ENCODE data around the gene MCOLN1. TPM values are rescaled to one million over a fixed set of nuclear protein-coding genes. Genes with fewer than 3 reads are reported as not detected.

The MCOLN1 gene
- total RNA-seq (10 to 100 TPM in 1 of 2 donors, 1 to 10 TPM in 1; 9.3 to 10.7 TPM), polyA plus RNA-seq (ENCODE audit: insufficient read length in 2 of 2) (10 to 100 TPM; 39.9 to 45.4 TPM)
- long read RNA-seq, donor 1, transcript MCOLN1-201 (14 exons, 2,082 nt) = major isoform, 9 of 18 reads
- long read RNA-seq, donor 1, partial matches to known transcripts = 6 of 18 reads
- long read RNA-seq, donor 1, other reads (novel, unspliced or antisense) = 0 of 18 reads
- long read RNA-seq, donor 2, partial matches to known transcripts = 0 of 3 reads
- long read RNA-seq, donor 2, other reads (novel, unspliced or antisense) = 0 of 3 reads
- long read RNA-seq, donor 3, partial matches to known transcripts = 0 of 5 reads
- long read RNA-seq, donor 3, other reads (novel, unspliced or antisense) = 0 of 5 reads
- long read RNA-seq, donor 4, partial matches to known transcripts = 0 of 7 reads
- long read RNA-seq, donor 4, other reads (novel, unspliced or antisense) = 0 of 7 reads

DNA sequence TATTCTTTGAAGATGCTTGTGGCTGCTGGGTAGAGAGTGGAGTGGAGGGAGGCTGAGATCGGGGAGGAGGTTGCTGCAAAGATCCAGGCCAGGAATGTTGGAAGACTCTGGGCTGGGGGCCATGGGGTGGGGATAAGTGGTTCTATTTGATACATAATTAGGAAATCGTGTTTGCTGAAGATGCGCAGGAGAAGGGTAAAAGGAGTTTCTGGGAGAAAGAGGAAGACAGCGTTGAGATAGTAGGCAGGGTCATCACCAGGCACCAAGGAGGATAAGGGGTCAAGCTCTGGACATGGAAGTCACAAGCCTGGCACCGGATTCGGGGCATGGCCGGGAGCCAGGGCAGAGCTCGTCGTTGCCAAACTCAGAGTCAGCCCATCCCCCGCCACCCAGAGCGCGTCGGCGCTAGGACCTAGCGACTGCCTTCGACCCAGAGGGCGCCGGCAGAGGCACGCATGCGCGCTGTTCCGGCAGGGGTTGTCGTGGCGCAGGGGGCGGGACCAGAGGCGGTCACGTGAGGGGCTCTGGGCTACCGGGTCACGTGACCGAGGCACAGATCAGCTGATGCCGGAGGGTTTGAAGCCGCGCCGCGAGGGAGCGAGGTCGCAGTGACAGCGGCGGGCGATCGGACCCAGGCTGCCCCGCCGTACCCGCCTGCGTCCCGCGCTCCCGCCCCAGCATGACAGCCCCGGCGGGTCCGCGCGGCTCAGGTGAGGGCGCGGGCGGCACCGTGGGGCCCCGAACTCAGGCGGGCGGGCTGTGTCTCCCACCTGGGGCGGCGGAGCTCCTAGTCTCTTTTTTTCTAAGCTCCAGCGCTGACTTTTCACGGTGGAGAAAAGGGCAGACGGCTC is at the start of gene MCOLN1:
Gene MCOLN1, plus strand, starts transcription at position 553 of the 851 bp plus-strand sequence. Its CDS starts 127 bp downstream, at position 680.
- H3K27me3 ChIP-seq (ENCODE audit: control insufficient read depth, insufficient read depth, low read length) = no peaks in the 10 kb centered on the region
- peaks cover 26% of the 10 kb centered on the region for H3K4me1 ChIP-seq (ENCODE audit: control insufficient read depth, insufficient read depth, low read length)
- peak; percentile 95 to 99 (median 98) for DNase-seq (ENCODE audit: low read depth in 4 of 6, low spot score in 6 of 6)
- WGBS (ENCODE audit: insufficient coverage) = under 1% methylated on average over 65 of the region's 65 CpGs
- H3K27ac ChIP-seq (ENCODE audit: low read depth, low read length) = peak within 1 kb of the TSS; percentile 35
- peak within 1 kb of the TSS; percentile 63 for H3K4me3 ChIP-seq (ENCODE audit: low read depth, low read length)
- H3K9me3 ChIP-seq (ENCODE audit: control insufficient read depth, insufficient read depth, low read length) = no peaks in the 10 kb centered on the region
- peaks cover 58% of the 10 kb centered on the region for H3K36me3 ChIP-seq (ENCODE audit: control insufficient read depth, insufficient read depth, low read length)

DNA sequence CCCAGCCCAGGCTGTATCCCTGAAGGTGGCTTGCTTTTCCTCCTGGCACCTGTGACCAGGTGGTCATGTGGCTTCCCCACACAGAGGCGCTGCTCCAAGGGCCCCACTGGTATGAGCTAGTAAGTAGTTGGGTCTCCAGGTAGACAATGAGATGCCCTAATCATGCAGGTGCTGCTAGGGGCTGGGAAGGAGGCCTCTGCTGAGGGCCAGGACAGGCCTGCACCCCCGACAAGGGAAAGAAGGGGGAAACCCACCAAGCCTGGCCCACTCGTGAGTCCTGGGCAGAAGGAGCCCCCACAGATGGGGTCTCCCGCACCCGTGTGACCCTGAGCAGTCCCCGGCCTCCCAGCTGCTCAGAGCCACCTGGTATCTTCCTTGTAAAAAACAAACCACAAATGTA is 46.8 kb upstream of the MCOLN1 start:
- Histone ChIP-seq H3K4me1 (ENCODE audit: control insufficient read depth, insufficient read depth, low read length) (no peaks in the 10 kb centered on the region), H3K4me3 (ENCODE audit: low read depth, low read length) (no peak overlapping the region), H3K36me3 (ENCODE audit: control insufficient read depth, insufficient read depth, low read length) (peaks cover 53% of the 10 kb centered on the region), H3K27me3 (ENCODE audit: control insufficient read depth, insufficient read depth, low read length) (no peaks in the 10 kb centered on the region), H3K27ac (ENCODE audit: low read depth, low read length) (no peak overlapping the region), H3K9me3 (ENCODE audit: control insufficient read depth, insufficient read depth, low read length) (no peaks in the 10 kb centered on the region)
- WGBS (ENCODE audit: insufficient coverage) = 92% methylated on average over 6 of the region's 6 CpGs
- no peak for DNase-seq (ENCODE audit: low read depth in 4 of 6, low spot score in 6 of 6)

DNA sequence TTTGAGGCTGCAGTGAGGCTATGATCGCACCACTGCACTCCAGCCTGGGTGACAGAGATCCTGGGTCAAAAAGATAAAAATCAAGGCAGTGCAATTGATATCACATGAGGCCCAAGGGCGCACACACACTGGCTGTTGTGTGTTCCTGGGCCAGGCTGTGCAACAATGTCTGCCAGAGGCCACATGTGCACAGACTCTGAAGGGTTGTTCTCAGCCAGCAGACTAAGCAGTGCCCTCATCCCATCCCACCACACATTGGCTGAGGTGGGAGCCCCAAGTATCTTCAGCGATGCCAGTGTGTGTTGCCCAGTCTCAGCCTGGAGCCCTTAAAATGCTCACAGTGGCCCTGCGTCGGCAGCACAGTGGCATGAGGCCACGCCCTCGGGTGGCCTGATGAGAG is 46.2 kb upstream of the MCOLN1 start:
- 85% methylated on average over 7 of the region's 7 CpGs for WGBS (ENCODE audit: insufficient coverage)
- H3K27ac ChIP-seq (ENCODE audit: low read depth, low read length) = no peak overlapping the region
- DNase-seq (ENCODE audit: low read depth in 4 of 6, low spot score in 6 of 6) = no peak

DNA sequence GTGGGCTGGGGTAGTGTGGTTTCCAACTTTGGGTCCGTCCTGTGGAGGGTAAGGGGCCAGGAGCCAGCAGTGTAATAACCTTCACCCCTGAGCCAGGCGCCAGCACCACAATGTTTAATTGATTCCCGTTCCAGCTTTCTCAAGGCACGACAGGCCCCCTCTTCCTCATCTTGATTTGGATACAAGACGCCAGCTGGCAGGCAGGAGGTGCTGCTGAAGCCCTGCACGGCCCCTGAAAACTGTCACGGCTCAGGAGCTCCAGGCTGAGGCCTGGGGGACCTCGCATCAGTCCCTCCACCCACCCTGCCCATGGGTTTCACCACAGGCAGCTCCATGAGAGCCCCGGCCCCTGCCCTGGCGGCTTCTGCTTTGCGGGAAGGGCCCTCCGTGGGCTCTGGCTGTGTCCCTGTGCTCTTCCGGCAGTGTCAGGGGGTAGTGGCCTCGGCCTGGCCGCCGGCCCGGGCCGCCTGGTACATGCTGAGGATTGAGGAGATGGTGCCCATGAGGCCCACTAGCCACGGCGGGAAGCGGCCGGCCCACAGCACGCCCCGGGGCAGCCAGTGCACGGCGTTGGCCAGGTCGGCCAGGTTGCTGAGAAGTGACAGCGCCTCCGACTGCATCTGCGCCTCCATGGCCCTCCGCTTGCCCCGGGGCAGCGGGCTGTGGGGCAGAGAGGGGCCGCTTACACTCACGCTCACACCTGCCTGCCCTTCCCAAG is 45.5 kb upstream of the MCOLN1 start:
- no peak for DNase-seq (ENCODE audit: low read depth in 4 of 6, low spot score in 6 of 6)
- H3K4me1 ChIP-seq (ENCODE audit: control insufficient read depth, insufficient read depth, low read length) = peaks cover under 1% of the 10 kb centered on the region
- H3K9me3 ChIP-seq (ENCODE audit: control insufficient read depth, insufficient read depth, low read length) = no peaks in the 10 kb centered on the region
- no peak overlapping the region for H3K4me3 ChIP-seq (ENCODE audit: low read depth, low read length)
- WGBS (ENCODE audit: insufficient coverage) = 82% methylated on average over 31 of the region's 35 CpGs
- no peaks in the 10 kb centered on the region for H3K27me3 ChIP-seq (ENCODE audit: control insufficient read depth, insufficient read depth, low read length)
- peaks cover 47% of the 10 kb centered on the region for H3K36me3 ChIP-seq (ENCODE audit: control insufficient read depth, insufficient read depth, low read length)
- H3K27ac ChIP-seq (ENCODE audit: low read depth, low read length) = no peak overlapping the region

More for the DNA sequence above, 46.2 kb upstream of the MCOLN1 start:
- Histone ChIP-seq H3K4me3 (ENCODE audit: low read depth, low read length) (no peak overlapping the region), H3K27me3 (ENCODE audit: control insufficient read depth, insufficient read depth, low read length) (no peaks in the 10 kb centered on the region), H3K4me1 (ENCODE audit: control insufficient read depth, insufficient read depth, low read length) (no peaks in the 10 kb centered on the region), H3K9me3 (ENCODE audit: control insufficient read depth, insufficient read depth, low read length) (no peaks in the 10 kb centered on the region), H3K36me3 (ENCODE audit: control insufficient read depth, insufficient read depth, low read length) (peaks cover 48% of the 10 kb centered on the region)

DNA sequence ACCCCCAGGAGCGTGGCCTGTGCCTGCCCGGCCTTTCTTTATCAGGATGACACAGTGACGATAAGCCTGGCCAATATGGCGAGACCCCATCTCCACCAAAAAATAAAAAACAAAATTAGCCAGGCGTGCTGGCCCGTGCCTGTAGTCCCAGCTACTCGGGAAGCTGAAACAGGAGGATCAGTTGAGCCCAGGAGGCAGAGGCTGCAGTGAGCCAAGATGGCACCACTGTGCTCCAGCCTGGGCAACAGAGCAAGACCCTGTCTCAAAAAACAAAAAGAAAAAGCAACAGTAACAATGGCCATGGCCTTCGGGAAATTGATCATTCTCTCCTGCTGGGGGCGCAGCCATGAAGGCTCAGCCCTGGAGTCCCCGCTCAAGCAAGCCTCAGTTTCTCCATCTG is 44.7 kb upstream of the MCOLN1 start:
- DNase-seq (ENCODE audit: low read depth in 4 of 6, low spot score in 6 of 6) = no peak
- Histone ChIP-seq H3K4me1 (ENCODE audit: control insufficient read depth, insufficient read depth, low read length) (peaks cover 9% of the 10 kb centered on the region), H3K27ac (ENCODE audit: low read depth, low read length) (no peak overlapping the region), H3K27me3 (ENCODE audit: control insufficient read depth, insufficient read depth, low read length) (no peaks in the 10 kb centered on the region), H3K4me3 (ENCODE audit: low read depth, low read length) (no peak overlapping the region), H3K36me3 (ENCODE audit: control insufficient read depth, insufficient read depth, low read length) (peaks cover 47% of the 10 kb centered on the region), H3K9me3 (ENCODE audit: control insufficient read depth, insufficient read depth, low read length) (no peaks in the 10 kb centered on the region)
- 95% methylated on average over 5 of the region's 10 CpGs for WGBS (ENCODE audit: insufficient coverage)

DNA sequence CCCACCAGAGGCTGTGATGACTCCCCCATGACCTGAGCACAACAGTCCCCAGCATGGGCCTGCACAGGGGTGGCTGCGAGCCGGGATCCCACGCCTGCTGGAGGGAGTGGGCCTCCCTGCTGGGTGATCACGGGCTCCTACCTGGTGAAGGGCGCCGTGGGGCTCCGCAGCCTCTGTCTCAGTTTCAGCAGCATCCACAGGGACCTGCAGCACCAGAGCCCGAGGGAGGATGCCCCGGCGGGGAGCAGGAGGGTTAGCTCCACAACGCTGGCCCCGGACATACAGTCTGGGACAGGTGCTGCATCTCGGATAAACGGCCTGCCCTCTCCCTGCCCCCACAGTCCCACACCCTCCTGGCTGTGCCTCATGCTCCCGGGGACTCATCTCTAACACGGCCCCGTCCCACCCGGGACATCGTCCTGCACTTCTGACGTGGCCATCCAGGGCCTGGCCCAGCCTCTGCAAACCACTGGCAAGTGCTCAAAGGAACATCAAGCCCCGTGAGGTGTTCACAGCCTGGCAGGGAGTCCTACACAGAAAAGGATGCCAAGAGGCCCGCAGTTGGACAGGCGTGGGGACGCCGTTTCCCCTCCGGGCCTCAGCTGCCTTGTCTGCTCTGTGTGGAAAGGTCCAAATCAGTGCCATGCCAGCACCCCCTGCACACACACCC is 44.1 kb upstream of the MCOLN1 start:
- peaks cover 43% of the 10 kb centered on the region for H3K36me3 ChIP-seq (ENCODE audit: control insufficient read depth, insufficient read depth, low read length)
- no peaks in the 10 kb centered on the region for H3K9me3 ChIP-seq (ENCODE audit: control insufficient read depth, insufficient read depth, low read length)
- no peaks in the 10 kb centered on the region for H3K27me3 ChIP-seq (ENCODE audit: control insufficient read depth, insufficient read depth, low read length)
- H3K4me3 ChIP-seq (ENCODE audit: low read depth, low read length) = no peak overlapping the region
- no peak for DNase-seq (ENCODE audit: low read depth in 4 of 6, low spot score in 6 of 6)
- WGBS (ENCODE audit: insufficient coverage) = 72% methylated on average over 24 of the region's 26 CpGs
- H3K4me1 ChIP-seq (ENCODE audit: control insufficient read depth, insufficient read depth, low read length) = peaks cover 13% of the 10 kb centered on the region
- H3K27ac ChIP-seq (ENCODE audit: low read depth, low read length) = no peak overlapping the region

DNA sequence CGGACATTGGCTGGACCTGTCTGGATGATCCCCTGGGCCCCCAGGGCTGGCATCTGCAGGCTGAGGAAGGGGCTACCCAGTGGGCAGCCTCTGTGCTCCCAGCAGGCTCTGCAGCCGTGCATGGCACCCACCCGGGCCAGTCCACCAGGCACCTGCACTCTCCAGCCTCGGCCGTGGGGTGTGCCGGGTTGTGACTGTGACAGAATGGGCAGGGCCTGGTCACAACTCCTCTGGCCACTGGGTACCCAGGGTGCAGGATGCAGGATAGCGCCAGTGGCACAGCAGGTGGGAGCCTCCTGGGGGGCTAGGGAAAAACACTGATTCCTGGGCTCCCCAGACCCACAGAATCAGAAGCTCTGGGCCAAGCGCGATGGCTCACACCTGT is 43.6 kb upstream of the MCOLN1 start:
- DNase-seq (ENCODE audit: low read depth in 4 of 6, low spot score in 6 of 6) = no peak
- no peak overlapping the region for H3K27ac ChIP-seq (ENCODE audit: low read depth, low read length)
- H3K27me3 ChIP-seq (ENCODE audit: control insufficient read depth, insufficient read depth, low read length) = no peaks in the 10 kb centered on the region
- peaks cover 19% of the 10 kb centered on the region for H3K4me1 ChIP-seq (ENCODE audit: control insufficient read depth, insufficient read depth, low read length)
- peaks cover 41% of the 10 kb centered on the region for H3K36me3 ChIP-seq (ENCODE audit: control insufficient read depth, insufficient read depth, low read length)
- H3K9me3 ChIP-seq (ENCODE audit: control insufficient read depth, insufficient read depth, low read length) = no peaks in the 10 kb centered on the region
- 90% methylated on average over 9 of the region's 9 CpGs for WGBS (ENCODE audit: insufficient coverage)
- H3K4me3 ChIP-seq (ENCODE audit: low read depth, low read length) = no peak overlapping the region

DNA sequence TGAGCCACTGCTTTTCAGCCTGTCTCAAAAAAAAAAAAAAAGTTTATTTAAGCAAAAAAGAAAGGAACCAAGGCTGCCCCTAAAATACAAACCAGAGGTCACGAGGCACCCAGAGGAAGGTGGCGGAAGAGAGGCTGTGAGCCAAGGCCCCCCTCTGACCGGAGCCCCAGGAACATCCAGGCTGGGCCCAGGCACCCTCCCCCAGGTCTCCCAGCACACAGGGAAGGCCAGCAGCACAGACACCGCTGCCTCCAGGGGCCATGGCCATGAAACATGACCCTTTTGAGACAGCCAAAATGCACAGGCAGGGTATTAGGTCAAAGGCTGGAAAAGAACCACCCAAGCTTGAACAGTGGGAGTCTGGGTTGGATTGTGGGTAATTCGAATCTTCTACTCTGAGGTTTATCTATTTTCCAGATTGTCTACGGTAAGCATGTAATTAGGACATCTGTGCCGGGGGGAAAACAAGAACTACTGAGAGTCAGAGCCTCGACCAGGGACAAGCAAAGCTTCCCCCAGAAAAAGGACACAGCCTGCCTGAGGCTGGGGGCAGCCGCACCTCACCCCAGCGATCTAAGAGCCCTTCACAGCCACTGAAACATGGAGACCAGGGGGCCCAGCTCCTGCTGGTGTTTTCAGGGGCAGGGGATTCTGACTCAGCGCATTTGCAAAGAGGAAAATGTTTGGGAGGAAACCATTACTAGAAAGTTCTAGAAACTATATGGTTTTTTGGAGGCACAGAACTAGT is 42.0 kb upstream of the MCOLN1 start:
- Histone ChIP-seq H3K27ac (ENCODE audit: low read depth, low read length) (no peak overlapping the region), H3K4me3 (ENCODE audit: low read depth, low read length) (no peak overlapping the region), H3K36me3 (ENCODE audit: control insufficient read depth, insufficient read depth, low read length) (peaks cover 41% of the 10 kb centered on the region), H3K27me3 (ENCODE audit: control insufficient read depth, insufficient read depth, low read length) (no peaks in the 10 kb centered on the region), H3K9me3 (ENCODE audit: control insufficient read depth, insufficient read depth, low read length) (no peaks in the 10 kb centered on the region), H3K4me1 (ENCODE audit: control insufficient read depth, insufficient read depth, low read length) (peaks cover 20% of the 10 kb centered on the region)
- WGBS (ENCODE audit: insufficient coverage) = 64% methylated on average over 8 of the region's 11 CpGs
- DNase-seq (ENCODE audit: low read depth in 4 of 6, low spot score in 6 of 6) = no peak
